GM21526 (cell line): ENCODE results near the gene PDE1A.

Experiments used
- ATAC-seq: cut with Tn5 transposase; IDR thresholded peaks from one replicate; pipeline ENCODE4 v1.9.1; 2021; ENCODE audit warnings: moderate library complexity; ENCODE audit not compliant: unreplicated experiment, low FRiP score

PDE1A gene

GRCh38 chr2:182359990-182360662 is 66.7 kb downstream of the PDE1A start:
- ATAC-seq, result no peak

- ATAC-seq, result no peak
Observed at GRCh38 chr2:182359027-182359989, 67.5 kb downstream of the PDE1A start.

GRCh38 chr2:182358601-182359000 is 68.2 kb downstream of the PDE1A start:
- no peak for ATAC-seq

GRCh38 chr2:182355815-182356214 is 71.0 kb downstream of the PDE1A start:
- ATAC-seq, result no peak

GRCh38 chr2:182351427-182351826 is 75.4 kb downstream of the PDE1A start:
- no peak for ATAC-seq

DNA sequence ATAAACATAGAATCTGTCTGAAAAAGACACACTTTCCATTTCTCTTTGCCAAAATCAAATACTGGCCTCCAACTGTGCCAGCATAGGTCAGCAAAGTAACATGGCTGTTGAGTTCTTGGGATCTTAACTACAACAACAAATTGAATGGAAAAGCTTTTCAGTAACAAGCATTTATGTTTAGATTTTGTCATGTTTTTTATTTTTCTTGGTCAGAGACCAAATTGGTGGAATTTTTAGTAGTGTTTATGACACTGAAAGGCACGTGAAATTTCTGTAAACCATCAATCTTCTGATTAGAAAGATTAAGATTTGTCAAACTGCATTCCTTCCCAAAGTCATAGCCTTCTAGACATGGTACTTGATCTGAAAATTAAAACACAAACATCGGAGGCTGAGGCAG is 77.6 kb downstream of the PDE1A start:
- no peak for ATAC-seq

DNA sequence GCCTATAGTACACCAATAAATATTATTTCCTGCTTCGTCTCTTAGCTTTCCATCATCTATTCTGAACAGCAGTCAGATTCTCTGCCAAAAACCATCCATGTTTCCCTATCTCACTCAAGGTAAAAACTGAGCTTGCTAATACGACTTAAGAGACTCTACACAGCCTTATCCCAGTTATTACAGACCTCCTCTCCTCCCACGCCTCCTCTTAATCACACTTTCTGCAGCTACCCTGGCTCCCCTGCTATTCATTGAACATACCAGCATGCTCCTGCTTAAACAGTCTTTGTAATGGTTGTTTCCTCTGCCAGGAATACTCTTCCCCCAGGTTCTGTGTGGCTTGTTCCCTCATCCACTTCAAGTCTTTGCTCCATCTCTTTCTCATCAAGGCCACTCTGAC is 81.5 kb downstream of the PDE1A start:
- no peak for ATAC-seq

GRCh38 chr2:182330451-182331305 is 96.2 kb downstream of the PDE1A start:
- ATAC-seq, result no peak

DNA sequence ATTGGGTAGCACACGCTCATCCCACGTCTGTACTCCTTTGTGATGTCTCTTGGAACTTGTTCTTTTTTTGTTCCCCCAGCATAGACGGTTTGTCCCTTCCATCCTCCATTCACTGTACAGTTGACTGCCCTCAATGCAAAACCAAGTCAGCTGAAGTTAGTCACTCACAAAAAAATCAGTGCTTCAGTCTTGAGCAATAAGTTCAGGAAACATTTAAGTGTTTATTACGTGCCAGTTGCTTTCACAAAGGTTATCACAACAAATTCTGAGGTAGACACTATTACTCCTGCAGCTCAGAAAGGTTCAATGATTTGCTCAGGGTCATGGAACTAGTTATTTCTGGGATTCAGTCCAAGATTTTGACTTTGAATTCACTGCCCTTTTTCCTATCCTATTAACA is 102.2 kb downstream of the PDE1A start:
- ATAC-seq, result no peak

GRCh38 chr2:182321096-182321495 is 105.7 kb downstream of the PDE1A start:
- ATAC-seq, result no peak

- no peak for ATAC-seq
Observed at GRCh38 chr2:182319556-182320505, 107.0 kb downstream of the PDE1A start.

- no peak for ATAC-seq
Observed at GRCh38 chr2:182318466-182319220, 108.2 kb downstream of the PDE1A start.

DNA sequence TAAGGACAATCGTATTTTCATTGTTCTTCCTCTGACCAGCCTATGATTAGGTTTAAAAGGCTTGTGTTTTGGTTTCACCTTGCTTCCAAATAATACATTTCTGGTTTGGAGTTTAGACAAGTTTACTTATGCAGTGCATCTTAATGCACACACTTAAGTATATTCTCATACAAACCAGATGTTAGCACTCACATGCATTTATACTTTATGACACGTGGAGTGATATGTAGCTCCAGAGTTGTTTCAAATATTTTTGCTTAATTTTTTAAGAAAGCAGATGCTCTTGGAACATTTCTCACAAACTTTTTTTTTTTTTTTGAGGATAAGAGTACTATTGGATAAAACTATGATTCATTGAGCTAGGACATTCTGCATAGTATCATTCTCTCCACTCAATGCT is 109.9 kb downstream of the PDE1A start:
- no peak for ATAC-seq

GRCh38 chr2:182302972-182303371 is 123.9 kb downstream of the PDE1A start:
- ATAC-seq, result no peak

DNA sequence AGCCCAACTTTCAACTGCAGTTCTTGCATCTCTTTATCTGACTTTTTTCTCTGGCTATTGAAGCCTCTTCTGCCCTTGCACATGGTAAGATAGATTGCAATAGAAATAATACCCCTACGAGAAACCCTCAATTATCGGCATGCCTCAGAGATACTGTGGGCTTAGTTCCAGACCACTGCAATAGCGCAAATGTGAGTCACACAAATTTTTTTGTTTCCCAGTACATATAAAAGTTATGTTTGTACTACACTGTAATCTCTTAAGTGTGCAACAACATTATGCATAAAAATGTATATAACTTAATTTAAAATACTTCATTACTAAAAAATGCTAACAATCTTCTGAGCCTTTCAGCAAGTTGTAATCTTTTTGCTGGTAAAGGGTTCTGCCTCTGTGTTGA is 124.7 kb downstream of the PDE1A start:
- no peak for ATAC-seq

DNA sequence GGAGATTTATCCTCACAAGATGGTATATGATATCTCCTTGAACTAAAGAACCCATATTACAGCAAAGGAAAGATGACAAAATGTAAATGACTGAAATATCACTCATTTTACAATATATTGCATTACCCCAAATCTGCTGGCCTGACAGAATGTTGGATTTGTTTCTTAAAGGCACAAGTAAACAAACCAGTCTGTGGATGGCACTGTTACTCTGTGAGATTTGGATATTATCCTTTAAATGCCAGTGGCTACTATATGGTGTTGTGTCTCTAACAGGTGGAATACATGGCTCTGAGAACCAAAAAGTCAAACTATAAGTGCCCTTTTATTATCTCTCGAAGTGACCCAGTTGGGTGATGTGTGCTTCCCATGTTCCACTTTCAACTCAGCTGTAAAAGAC is 125.7 kb downstream of the PDE1A start:
- ATAC-seq, result no peak

DNA sequence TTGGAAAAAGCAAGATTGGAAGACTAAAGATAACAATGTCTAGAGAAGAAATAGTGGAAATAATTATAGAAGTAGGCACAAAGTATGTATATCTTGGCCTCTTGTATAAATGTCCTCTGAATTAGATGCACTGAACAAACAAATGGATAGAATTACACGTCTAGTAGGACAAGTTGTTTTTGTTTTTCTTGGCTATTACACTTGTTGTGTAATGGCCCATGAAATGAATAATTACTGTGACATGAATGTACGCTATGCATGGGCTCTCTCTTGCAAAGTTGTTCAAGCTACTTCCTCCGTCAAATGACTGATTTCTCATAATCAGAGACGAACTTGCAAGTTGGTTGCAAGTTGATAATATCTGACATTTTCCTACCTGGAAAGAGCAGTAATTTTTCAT is 126.2 kb downstream of the PDE1A start:
- ATAC-seq, result no peak

GRCh38 chr2:182299632-182300031 is 127.2 kb downstream of the PDE1A start:
- no peak for ATAC-seq

DNA sequence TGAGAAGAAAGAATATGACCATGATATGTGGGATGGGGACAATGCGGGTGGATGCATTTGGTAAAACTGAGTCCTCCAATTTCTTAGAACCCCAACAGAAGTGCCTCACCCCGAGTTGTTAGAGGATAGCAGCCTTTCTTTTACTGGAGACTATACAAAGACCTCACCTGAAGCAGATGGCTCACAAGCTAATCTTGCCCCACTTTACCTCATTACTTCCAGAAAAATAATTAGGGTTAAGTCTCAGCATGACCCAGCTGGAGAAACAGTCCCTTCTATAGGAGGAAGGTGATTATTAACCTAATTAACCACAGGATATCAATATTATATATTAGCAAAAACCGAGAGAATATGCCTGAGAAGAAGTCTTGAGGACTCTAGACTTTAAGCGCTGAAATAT is 128.4 kb downstream of the PDE1A start:
- no peak for ATAC-seq
